ENCODE results near the gene TBX1.

DNA sequence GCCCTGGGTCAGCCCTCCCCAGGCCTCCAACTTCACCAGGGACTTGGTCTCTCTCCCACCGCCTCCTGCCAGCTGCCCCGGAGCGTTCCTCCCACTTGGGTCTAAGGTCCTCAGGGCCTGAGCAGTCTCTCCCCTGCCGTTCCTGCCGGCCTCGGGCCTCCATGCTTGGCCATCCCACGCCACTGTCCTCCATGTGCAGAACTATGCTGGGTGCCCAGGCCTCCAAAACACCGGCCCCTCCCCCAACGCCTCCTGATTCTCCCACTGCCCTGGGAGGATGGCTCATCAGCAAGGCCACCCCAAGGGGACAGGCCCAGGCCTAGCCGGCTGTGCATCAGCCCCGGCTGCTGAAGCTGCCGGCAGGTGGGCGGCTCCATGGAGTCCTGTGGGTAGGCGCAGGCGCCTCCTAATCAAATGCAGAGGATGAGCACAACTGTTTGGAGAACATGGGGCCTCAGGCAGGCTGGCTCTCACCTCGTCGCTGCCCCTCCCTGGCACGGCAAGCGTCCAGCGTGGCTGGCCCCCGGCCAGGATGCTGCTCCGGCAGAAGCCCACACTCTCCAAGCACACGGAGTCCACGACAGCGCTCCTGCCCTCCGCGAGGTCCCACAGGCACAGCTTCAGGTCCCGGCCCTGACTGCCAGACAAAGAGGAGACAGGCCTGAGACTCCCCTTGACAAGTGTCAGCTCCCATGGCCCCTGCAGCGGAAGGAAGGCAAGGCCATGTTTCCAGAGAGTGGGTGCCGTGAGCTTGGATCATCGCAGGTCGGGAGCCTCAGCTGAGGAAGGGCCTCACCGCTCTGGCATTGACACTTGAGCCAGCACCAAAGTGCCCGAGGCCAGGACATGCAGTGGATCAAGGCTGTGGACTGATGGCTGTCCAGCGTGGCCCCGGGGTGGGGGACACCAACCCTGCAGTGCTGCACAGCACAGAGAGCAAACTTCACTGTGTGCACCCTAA, 51.5 kb downstream of the TBX1 start:
- TF ChIP-seq EZH2 (IDR thresholded peaks at IDR 0.05; ENCODE audit: borderline replicate concordance, low read length): no peak
- TF ChIP-seq, protein P1, sequence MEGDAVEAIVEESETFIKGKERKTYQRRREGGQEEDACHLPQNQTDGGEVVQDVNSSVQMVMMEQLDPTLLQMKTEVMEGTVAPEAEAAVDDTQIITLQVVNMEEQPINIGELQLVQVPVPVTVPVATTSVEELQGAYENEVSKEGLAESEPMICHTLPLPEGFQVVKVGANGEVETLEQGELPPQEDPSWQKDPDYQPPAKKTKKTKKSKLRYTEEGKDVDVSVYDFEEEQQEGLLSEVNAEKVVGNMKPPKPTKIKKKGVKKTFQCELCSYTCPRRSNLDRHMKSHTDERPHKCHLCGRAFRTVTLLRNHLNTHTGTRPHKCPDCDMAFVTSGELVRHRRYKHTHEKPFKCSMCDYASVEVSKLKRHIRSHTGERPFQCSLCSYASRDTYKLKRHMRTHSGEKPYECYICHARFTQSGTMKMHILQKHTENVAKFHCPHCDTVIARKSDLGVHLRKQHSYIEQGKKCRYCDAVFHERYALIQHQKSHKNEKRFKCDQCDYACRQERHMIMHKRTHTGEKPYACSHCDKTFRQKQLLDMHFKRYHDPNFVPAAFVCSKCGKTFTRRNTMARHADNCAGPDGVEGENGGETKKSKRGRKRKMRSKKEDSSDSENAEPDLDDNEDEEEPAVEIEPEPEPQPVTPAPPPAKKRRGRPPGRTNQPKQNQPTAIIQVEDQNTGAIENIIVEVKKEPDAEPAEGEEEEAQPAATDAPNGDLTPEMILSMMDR (conservative IDR thresholded peaks at IDR 0.05 in 1 of 2, IDR thresholded peaks at IDR 0.05 in 1 of 2; ENCODE audit: extremely low read depth in 1 of 2, insufficient read depth in 1 of 2, low read depth in 1 of 2, low read length in 2 of 2): no peak
